SK-N-MC (cell line): ENCODE measurements around the gene RNF112.

Source experiments
- EZH2 ChIP-seq: fragments of 200-600 bp; sonication (generic); IDR thresholded peaks from one replicate; pipeline ENCODE4 v1.6.1; 2017; ENCODE audit warnings: antibody characterized with exemption
- POLR2AphosphoS5 ChIP-seq: IDR thresholded peaks from 2 replicates; pipeline ENCODE4 v1.6.1; 2012; ENCODE audit warnings: mild to moderate bottlenecking, low read depth, low read length, borderline replicate concordance

- TF ChIP-seq POLR2AphosphoS5 (no peak), EZH2 (no peak)
Measured at GRCh38 chr17:19385521-19385983, 25.5 kb upstream of the RNF112 start.
